ENCODE data around the gene UGT2B17.
"Not testable (repeated sequence)": the region's sequence is repeated elsewhere in the genome, so short reads cannot be mapped to it uniquely, and the experiment has no call there.

GRCh38 chr4:68560364-68561070 is 15.6 kb downstream of the UGT2B17 start:
- TF ChIP-seq POLR2A (IDR thresholded peaks at IDR 0.05; ENCODE audit: low read length); GATA1 (IDR thresholded peaks at IDR 0.05; ENCODE audit: low read depth, low read length): not testable (repeated sequence)

Measured in erythroblast (primary cell).